GM19035 (cell line): ENCODE data around the gene ARAP1.

Experiments
- ATAC-seq: cut with Tn5 transposase; IDR thresholded peaks from one replicate; pipeline ENCODE4 v1.9.1; 2021; ENCODE audit not compliant: unreplicated experiment

The ARAP1 gene

DNA sequence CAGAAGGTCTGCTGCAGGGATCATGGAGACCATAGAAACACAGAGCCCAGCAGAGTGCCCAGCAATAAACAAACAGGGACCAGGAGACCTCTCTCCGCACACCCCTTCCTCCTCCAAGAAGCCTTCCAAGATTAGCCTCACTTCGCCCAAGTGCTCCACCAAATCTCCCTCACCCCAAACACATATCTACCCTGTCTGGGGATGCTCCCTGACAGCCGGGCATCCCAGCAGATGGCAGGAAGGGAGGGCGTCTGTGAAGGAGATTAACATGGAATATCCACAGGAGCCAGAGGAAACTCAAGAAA lies 26.5 kb downstream of the ARAP1 start:
- no peak for ATAC-seq

DNA sequence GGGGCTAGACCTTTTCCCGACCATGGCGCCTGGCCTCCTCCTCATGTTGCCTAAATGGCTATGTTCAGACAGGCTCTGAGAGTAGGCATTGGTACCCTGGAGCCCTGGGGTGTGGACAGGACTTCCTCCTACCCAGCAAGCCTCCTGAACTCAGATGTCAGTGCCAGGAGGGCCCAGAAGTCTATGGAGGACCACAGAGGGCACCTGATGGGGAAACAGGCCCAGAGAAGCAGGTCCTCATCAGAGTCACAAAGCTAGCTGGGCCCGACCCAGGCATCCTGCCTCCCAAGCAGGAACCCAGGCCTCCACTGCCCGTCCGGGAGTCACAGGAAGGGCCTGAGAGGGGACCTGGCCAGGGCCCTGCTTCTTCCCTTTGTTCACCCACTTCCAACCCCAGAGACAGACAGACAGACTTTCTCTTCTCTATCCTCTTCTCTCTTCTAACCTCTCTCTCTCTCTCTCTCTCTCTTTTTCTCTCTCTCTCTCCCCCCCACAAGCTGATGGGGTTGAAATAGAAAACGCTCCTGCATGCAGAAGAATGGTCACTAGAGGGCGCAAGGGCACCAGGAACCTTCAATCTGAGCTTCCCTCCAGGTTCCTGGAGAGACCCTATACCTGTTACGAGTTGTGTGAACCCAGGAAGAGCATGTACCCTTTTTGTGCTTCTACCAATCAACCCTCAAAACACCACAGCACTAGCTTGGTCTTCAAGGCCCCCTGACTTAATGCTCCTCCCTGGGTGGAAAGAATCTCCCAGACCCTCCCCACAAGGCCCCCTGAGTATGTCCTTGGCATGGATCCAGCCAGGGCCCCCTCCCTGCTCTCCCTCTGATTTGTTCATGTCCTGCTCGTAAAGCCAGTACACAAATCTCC lies 27.1 kb downstream of the ARAP1 start:
- ATAC-seq: no peak

DNA sequence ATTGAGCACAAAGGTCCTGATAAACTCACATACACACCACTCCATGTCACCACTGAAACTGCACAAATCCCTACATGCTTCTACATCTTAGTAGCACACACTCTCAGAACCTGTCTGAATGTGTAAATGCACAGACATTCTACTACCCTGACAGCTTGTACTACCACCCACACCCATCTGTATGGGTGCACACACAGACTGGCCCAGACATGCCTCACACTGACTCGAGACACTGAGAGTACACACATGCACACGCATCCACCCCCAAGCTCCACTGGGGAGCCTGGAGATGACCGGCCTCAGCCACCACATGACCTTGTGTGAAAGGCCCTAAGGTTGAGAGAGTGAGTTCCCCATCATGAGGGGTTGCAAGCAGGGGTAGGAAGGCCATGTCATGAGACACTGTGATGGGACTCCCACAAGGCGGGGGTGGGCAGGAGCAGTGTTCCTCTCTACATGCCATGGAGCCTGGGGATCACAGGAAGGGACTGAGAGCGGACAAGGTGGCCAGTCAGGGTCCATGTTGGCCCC lies 28.1 kb downstream of the ARAP1 start:
- no peak for ATAC-seq

DNA sequence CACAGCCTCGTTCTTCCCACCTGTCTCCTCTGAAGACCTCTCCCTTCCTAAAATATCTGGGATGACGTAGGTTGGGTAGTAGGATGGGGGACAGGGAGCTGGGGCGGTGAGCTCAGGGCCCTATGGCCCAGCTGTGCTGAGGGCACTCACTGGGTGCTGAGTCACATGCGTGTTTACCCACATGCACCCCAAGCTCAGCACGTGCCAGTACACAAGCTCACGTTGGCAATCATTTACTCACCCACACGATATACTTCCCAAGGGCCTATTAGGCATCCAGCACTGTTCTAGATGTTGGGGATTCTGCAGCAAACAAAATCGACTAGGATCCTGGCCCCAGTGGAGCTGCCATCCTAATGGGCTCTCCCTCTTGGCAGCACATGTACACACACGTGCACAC lies 28.7 kb downstream of the ARAP1 start:
- no peak for ATAC-seq

DNA sequence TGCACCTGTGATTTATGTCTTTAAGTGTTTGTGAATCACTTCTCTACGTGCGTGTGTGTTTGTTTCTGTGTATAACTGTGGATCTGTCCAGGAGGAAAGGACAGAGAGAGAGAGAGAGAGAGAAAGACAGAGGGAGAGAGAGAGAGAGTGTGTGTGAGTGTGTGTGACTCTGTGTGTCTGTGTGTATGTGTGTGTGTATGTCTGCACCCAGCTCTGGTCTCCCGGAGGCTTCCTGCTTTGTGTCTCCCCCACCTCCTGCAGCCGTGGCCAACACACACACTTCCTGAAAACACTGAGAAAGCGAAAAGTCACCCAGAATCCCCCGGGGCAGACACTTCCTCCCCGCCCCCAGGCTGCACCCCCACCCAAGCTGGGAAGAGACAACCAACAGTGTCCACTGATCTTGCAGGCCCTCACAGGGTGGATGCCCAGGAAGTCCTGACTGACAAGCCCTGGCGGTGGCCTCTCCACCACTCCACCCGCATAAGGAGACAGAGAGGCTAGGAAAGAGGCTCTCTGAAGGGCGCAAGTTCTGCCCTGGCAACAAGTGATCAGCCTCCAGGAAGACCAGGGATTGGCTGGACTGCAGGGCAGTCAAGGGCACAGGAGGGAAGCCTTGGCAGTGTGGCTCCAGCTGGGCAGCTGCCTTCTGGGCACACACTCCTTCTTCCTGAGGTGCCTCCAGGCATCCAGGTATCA lies 30.0 kb downstream of the ARAP1 start:
- ATAC-seq: peak; percentile 69

DNA sequence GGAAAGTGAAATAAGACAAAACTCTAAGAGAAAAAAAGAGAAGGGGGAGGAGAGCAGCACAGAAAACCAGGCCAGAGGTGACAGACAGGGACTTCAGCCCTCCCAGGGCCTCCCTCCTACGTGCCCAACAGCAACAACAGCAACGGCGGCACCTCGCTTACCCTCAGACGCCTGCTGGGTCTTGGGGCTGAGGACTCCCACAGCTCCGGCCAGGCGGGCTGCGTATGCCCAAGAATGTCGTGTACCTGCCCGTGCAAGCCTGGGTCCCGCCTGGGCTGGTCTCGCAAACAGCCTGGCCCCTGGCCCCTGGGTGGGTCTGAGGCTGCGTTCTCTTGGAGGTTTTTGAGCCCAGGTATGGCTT lies 30.5 kb downstream of the ARAP1 start:
- no peak for ATAC-seq

DNA sequence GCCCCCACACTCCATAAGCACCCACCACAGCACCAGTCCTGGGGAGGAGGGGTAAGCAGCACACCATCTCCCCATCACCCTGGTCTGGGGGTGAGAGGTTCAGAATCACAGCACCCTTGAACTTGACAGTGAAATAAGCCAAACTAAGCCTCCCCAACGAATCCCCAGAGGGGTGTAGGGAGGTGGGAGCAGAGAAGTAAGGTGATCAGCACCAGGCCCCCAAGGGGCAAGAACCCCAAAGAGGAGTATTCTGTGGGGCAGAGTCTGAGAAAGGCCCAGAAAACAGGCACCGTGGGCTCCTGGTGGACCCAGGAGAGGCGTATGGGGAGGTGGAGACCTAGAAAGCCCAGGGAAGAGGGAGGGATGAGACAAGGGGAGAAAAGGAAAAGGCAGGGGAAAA lies 30.9 kb downstream of the ARAP1 start:
- ATAC-seq: no peak

DNA sequence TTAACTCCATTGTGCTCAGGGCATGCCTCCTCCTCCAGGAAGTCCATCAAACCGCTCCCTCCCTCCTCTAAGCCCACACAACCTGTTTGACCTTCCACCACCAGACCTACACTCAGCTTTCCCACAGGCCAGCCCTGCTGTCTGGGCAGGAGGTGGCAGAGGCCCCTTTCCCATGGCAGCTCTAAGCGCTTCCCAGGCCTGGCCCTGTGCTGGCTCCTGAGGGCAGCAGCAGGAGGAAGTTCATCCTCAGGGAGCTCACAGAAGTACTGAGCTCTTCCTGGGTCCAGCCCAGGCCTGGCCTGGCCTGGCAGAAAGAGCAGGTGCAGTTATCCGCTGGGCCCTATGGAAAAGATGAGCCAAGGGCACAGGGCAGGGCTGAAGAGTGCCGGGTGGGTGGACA lies 31.4 kb downstream of the ARAP1 start:
- ATAC-seq: no peak

DNA sequence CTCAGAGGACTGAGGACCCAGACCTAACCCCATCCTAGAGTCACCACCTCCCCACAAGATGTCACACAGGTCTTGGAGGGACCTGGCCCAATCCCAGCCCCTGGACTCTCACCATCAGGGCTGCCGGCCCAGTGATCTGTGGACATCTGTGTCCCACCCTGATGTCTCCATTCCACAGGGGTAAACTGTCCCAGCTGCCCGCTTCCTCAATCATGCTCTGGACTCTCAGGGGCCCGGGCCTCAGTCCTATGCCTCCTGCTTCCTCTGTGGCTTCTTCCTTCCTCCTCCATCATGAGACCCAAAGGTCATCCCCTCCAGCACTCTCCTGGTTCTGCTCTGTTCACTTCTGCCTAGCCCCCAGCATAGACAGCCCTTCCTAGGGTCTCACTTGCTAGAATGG lies 32.2 kb downstream of the ARAP1 start:
- no peak for ATAC-seq

DNA sequence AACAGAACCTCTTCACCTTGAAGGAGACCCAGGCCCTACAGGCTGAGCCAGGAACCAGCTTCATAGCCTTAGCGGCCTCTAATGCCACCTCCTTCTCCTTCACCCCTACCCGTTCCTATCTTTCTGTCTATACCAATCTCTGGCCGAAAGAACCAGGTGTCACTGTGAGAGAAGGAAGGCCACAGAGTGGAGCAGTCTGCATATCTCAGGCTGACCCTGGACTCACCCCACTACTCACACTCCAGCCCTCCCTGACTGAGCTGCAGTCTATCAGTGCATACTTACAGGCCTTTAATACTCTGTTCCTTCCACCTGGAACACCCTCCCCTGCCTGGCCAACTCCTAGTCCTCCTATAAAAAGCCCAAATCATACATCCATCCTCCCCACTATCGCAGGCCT lies 32.7 kb downstream of the ARAP1 start:
- no peak for ATAC-seq

DNA sequence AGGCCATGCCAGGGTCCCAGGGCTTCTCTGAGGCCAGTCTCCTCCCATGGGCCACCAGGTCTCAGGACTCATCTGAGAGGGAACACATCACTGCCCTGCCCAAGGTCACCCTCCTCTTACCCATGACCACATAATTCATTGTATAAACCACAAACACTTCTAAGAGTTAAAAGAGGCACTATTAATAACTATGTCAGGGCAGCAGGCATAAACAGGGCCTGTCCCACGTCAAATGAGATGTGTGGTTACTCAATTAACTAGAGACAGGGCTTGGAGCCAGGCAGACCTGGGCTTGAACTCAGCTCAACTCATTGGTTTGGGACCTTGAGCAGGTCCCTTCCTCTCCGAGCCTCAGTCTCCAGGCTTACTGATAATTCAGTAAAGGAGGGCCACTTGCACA lies 33.1 kb downstream of the ARAP1 start:
- ATAC-seq: no peak

DNA sequence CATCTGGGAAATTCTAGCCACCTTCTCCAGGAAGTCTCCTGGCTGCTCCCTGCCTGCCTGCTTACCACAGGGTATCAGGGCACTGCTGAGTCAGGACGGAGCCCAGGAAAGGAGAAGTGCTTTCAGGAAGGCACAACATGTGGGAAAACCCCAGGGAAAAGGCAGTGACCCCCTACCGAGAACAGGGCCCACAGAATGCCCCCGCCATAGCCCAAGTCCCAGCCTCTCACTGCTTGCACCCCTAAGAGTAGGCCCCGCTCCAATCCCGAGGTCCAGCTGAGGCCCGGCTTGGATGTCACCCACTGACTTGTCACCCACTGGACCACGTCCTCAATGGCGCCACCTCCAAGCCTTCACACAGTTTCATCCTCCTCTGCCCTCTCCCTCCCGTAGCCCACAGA lies 34.1 kb downstream of the ARAP1 start:
- no peak for ATAC-seq

DNA sequence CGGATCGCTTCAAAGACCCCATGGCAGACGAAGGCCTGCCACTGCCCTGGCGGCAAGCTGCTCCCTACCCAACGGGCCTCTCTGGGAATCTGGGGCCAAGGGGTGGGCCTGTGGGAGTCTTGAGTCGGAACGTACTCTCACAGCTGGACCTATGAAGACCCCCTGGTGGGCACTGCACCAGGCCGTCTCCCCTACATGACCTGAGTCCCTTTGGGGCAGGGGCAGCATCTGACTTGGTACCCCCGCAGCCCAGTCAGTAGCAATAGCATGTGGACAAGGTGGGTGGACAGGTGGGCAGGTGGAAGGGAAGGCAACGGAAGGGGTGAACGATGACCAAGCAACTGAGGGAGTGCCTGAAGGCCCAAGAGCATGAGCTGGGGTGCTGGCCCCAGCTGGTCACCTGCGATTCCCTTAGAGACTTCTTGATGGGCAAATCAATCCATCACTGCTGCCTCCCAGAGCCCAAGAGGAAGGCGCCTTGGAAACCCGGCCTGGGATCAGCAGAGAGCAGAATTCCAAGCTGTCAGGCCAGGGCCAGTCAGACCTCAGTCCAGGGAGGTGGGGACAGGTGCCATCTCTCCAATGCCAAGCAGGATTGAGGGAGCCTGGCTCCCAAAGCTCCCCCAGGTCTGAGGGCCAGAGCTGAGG lies 35.3 kb downstream of the ARAP1 start:
- ATAC-seq: no peak

DNA sequence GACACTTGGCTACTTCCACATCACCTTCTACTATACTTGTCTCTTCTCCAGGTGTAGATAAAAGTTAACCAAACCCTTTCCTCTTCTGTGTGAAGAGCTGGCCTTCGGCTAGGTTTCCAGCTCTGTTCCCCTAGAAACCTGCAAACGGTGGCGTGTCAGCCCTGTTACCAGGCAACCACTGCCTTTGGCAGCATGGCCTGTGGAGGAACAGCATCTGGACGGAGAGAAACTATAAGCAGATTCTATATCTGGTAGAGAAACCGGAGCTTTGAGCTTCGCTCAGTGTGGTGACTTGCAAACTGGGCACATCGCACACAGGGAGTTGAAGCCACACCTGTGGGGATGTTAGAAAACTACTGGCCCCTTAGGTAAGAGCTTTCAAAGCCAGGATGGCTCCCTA lies 35.9 kb downstream of the ARAP1 start:
- no peak for ATAC-seq

DNA sequence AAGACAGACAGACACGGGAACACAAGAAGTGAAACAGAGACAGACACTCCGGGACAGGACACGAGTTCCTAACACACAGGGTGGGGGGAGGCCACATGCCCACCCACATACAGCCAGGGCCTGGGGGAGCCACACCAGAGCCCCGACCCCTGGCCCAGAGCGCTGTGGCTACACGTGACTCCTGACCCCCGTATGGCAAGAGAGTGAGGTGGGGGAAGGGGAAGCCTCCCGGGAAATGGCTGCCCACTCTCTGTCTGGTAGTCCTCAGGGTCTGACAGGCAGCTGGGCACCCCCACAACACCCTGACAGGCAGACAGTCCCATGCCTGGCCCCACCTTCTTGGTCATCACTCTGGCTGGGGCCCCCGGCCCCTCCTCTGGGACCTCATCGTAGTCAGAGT lies 39.4 kb downstream of the ARAP1 start:
- no peak for ATAC-seq

DNA sequence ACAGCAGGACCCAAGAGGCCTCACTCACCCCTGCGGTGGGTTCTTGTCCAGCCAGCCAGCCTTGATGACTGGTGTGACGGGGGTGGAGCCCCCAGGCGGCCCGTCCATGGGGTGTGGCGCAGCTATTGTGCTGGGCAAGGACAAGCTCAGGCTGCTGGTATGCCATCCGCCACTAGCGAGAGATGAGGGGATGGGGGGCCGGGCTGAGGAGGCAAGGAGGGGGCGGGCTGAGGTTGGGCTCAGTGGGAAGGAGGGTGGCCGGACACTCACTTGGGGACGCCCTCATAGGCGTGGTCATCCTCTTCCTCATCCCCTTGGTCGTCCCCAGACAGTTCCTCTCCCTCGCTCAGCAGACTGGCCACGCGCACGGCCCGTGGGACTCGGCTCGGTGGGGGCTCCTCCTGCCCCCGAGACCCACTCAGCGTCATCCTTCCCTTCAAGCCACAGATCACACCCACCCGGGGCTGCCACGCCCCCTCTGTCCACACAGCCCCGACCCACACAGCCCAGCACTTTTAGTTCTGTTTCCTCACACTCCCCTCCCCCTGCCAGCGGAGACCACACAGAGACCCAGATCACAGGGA lies 39.9 kb downstream of the ARAP1 start:
- ATAC-seq: no peak

DNA sequence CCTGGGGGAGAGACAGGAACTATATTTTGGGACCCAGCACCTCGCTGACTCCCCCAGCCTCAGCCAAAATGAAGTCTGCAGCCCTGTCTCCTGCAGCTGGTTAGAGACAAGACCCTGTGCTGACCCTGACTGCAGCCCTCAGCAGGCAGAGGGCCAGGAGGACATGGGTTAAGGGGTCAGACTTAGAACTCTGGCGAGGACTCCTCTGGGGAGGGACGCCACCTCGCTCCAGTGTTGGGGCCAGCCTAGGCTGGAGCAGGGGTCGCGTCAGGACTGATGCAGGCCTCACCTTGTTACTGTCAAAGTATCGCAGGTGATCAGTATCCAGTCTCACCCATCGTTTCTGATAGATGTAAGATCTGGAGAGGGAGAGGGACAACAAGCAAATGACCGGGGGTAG lies 41.1 kb downstream of the ARAP1 start:
- ATAC-seq: no peak

DNA sequence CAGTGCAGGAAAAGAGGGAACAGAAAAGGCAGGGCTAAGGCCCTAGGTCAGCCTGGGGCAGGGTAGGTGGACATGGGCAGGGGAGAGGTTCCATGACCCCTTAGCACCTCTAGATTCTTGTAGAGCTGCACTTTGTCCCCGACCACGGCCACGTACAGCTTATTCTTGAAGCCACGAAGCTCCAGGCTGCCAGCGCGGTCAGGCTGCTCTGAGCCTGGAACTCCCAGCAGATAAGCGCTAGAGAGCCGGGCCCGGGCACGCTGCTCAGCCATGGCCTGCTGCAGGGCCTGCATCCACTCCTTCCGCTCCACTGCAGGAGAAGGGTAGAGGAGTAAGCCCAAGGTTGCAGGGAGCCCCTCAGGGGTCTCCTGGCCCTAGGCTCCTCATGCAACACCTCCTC lies 41.9 kb downstream of the ARAP1 start:
- no peak for ATAC-seq

DNA sequence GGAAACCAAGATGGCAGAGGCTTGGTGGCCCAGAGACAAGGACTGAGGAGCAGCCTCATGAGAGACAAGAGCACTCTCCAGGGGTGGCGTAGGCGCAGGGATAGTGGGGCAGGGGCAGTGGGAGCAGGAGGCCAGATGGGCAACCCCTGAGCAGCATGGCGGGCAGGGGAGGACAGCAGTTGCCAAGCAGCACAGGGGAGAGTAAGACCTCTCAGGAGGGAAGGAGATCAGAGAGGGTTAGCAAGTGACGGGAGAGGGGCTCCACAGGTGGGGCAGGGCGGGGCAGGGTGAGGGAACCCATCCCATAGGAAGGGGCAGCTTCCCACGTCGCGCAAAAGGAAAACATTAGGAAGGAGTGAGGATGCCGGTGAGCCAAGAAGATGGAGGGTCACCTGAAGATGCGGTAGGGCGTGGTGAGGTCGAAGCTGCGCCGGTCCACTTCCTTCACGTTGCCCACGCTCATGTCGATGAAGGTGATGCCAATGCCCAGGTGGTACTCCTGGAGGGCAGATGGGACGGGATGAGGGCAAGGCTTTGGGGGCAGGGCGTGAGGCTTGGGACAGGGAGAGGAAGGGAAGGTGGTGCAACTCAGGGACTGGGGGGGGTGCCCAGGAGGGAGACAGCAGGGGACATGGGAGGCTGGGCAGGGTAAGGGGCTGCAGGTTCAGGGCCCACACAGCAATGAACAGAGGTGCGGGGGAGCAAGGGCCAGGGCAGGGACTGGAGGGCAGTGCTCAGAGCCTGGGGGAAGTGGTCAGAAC lies 42.5 kb downstream of the ARAP1 start:
- no peak for ATAC-seq

DNA sequence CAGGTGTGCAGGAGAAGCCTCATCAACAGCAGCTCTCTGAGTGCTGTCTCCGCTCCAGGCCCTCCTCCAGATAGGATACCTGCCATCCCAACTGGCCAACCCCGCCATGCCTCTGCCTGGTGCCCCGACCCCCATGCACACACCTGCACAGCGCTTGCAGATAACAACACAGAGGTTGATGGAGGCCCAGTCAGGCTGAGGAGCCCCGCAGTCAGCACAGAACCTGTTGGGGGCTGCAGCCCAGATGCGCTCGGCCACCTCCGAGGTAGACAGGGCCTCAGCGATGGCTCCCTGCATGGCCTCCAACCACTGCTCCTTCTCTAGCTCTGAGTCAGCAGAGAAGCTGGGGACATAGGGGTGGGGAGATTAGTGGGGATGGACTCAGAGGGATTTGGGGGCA lies 45.2 kb downstream of the ARAP1 start:
- ATAC-seq: no peak

DNA sequence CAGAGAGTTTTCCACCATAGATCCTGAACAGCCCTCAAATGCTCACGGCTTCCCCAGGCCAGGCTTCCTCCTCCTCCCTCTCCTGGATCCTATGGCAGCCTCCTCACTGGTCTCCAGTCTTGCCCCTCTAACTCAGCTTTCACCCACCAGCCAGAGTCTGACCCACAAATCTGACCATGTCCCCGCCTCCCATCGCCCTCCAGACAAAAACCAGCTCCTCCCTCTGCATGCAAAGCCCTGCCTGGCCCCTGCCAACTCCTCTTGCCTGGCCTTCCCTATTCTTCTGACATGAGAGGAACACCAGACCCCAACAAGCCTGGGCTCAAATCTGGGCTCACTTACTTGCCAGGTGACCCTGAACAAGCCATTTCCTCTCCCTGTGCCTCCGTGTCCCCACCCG lies 45.6 kb downstream of the ARAP1 start:
- no peak for ATAC-seq
